RWPE2 (cell line): ENCODE results near the gene DGKA.
"Not testable (repeated sequence)": the region's sequence is repeated elsewhere in the genome, so short reads cannot be mapped to it uniquely, and the experiment has no call there.

Experiments
- ATAC-seq: fragments of 200-7000 bp; cut with Tn5 transposase; 3 replicates; pipeline ENCODE4 v1.9.1; 2021; ENCODE audit warnings: low read depth
- DNase-seq: peaks from one replicate; pipeline ENCODE4 v3.0.0-alpha.2; 2020; ENCODE audit warnings: low spot score
- H3K27ac ChIP-seq: fragments of 450-650 bp; 2 replicates; pipeline ENCODE4 v1.5.1; 2017; ENCODE audit warnings: mild to moderate bottlenecking; ENCODE audit not compliant: poor library complexity, severe bottlenecking
- H3K27me3 ChIP-seq: fragments of 250-450 bp; sonication (Bioruptor Pico); 2 replicates; pipeline ENCODE4 v1.5.1; 2021; ENCODE audit warnings: mild to moderate bottlenecking, moderate library complexity; ENCODE audit not compliant: insufficient read depth, poor library complexity, severe bottlenecking
- H3K36me3 ChIP-seq: fragments of 250-450 bp; sonication (Bioruptor Pico); 2 replicates; pipeline ENCODE4 v1.5.1; 2020; ENCODE audit warnings: low read depth, mild to moderate bottlenecking, moderate library complexity
- H3K4me1 ChIP-seq: fragments of 250-450 bp; sonication (Bioruptor Pico); 2 replicates; pipeline ENCODE4 v1.5.1; 2021; ENCODE audit warnings: mild to moderate bottlenecking, moderate library complexity; ENCODE audit not compliant: insufficient read depth, poor library complexity, severe bottlenecking
- H3K4me3 ChIP-seq: fragments of 250-450 bp; sonication (Bioruptor Pico); 2 replicates; pipeline ENCODE4 v1.5.1; 2021; ENCODE audit warnings: mild to moderate bottlenecking, moderate library complexity; ENCODE audit not compliant: severe bottlenecking
- H3K9me3 ChIP-seq: fragments of 250-450 bp; sonication (Bioruptor Pico); 2 replicates; pipeline ENCODE4 v1.5.1; 2021; ENCODE audit warnings: mild to moderate bottlenecking, moderate library complexity; ENCODE audit not compliant: severe bottlenecking
- CTCF ChIP-seq: fragments of 450-650 bp; IDR thresholded peaks from one replicate; pipeline ENCODE4 v1.5.1; 2017; ENCODE audit warnings: mild to moderate bottlenecking, moderate library complexity; ENCODE audit not compliant: poor library complexity, severe bottlenecking

DGKA gene

GRCh38 chr12:55972911-55973598 lies 42.1 kb downstream of the DGKA start:
- Histone ChIP-seq H3K36me3 (peaks cover 45% of the 10 kb centered on the region), H3K27me3 (no peaks in the 10 kb centered on the region), H3K27ac (peak overlapping the region; percentile 86), H3K4me3 (peak overlapping the region; percentile 33), H3K9me3 (no peaks in the 10 kb centered on the region), H3K4me1 (peaks cover 12% of the 10 kb centered on the region)
- no peak for TF ChIP-seq CTCF
- DNase-seq (no peak), ATAC-seq (no peak)

- Histone ChIP-seq H3K9me3 (no peaks in the 10 kb centered on the region), H3K4me1 (peaks cover 11% of the 10 kb centered on the region), H3K27me3 (no peaks in the 10 kb centered on the region), H3K36me3 (peaks cover 43% of the 10 kb centered on the region), H3K4me3 (peak within 1 kb of the TSS; percentile 86), H3K27ac (peak within 1 kb of the TSS; percentile 86)
- DNase-seq, result peak; percentile 100
- ATAC-seq, result peak; percentile 91
- TF ChIP-seq CTCF, result no peak
Observed at GRCh38 chr12:55973599-55974307, 42.8 kb downstream of the DGKA start, which contains the start of gene RAB5B. RAB5B (plus strand) TSS chr12:55974078; CDS start chr12:55986961, 12,883 bp downstream.

GRCh38 chr12:55974308-55974730 lies 43.4 kb downstream of the DGKA start:
- Histone ChIP-seq H3K27ac (peak overlapping the region; percentile 86), H3K4me1 (peaks cover 11% of the 10 kb centered on the region), H3K27me3 (no peaks in the 10 kb centered on the region), H3K9me3 (no peaks in the 10 kb centered on the region), H3K4me3 (peak overlapping the region; percentile 86), H3K36me3 (peaks cover 42% of the 10 kb centered on the region)
- TF ChIP-seq CTCF, result no peak
- ATAC-seq (peak; percentile 30), DNase-seq (no peak)

- Histone ChIP-seq H3K4me3 (no peak overlapping the region), H3K27me3 (no peaks in the 10 kb centered on the region), H3K27ac (no peak overlapping the region), H3K4me1 (peaks cover 3% of the 10 kb centered on the region), H3K9me3 (no peaks in the 10 kb centered on the region), H3K36me3 (peaks cover 59% of the 10 kb centered on the region)
- TF ChIP-seq CTCF, result no peak
- ATAC-seq, result no peak
- DNase-seq, result no peak
Observed at GRCh38 chr12:55978393-55978792, 47.4 kb downstream of the DGKA start.

- Histone ChIP-seq H3K27me3 (no peaks in the 10 kb centered on the region), H3K9me3 (no peaks in the 10 kb centered on the region), H3K4me3 (no peak overlapping the region), H3K4me1 (peaks cover 3% of the 10 kb centered on the region), H3K27ac (no peak overlapping the region), H3K36me3 (peaks cover 65% of the 10 kb centered on the region)
- no peak for ATAC-seq
- TF ChIP-seq CTCF, result no peak
- no peak for DNase-seq
Observed at GRCh38 chr12:55979069-55979468, 48.1 kb downstream of the DGKA start.

- not testable (repeated sequence) for DNase-seq, H3K27me3 ChIP-seq, H3K4me1 ChIP-seq, H3K9me3 ChIP-seq, H3K27ac ChIP-seq, H3K4me3 ChIP-seq
- H3K36me3 ChIP-seq, result peaks cover 78% of the 10 kb centered on the region
- ATAC-seq, result peak; percentile 79
Observed at GRCh38 chr12:55981882-55982281, 50.9 kb downstream of the DGKA start.
